ENCODE measurements around the gene PALD1. TPM values are rescaled to one million over a fixed set of nuclear protein-coding genes. Genes with fewer than 3 reads are reported as not detected.
A peak's percentile ranks its signal among the peaks of the same experiment; 100 is the strongest.

PALD1 gene
- polyA plus RNA-seq, 3 donors, result 0.04 to 0.11 TPM; not detected in 1

GRCh38 chr10:70590655-70591416 lies 112.3 kb downstream of the PALD1 start:
- Histone ChIP-seq H3K4me1 (ENCODE audit: control insufficient read depth in 1 of 2, insufficient read depth in 2 of 2, low read length in 2 of 2) (peaks cover 4 to 9% of the 10 kb centered on the region in 2 donors), H3K9ac (ENCODE audit: insufficient read depth, low read length, poor library complexity, severe bottlenecking) (no peak overlapping the region), H2AFZ (ENCODE audit: insufficient read depth, low read depth, low read length, poor library complexity, severe bottlenecking) (no peak overlapping the region), H3K27me3 (ENCODE audit: control insufficient read depth in 2 of 2, insufficient read depth in 2 of 2, low read length in 2 of 2) (no peaks in the 10 kb centered on the region), H3K27ac (ENCODE audit: low read depth in 1 of 2, low read length in 2 of 2) (no peak overlapping the region), H3K79me2 (ENCODE audit: insufficient read depth, low read length) (no peaks in the 10 kb centered on the region), H3K4me3 (replicated peaks in 1 of 3; ENCODE audit: low read depth in 2 of 3, low read length in 3 of 3) (no peak overlapping the region), H3K9me3 (replicated peaks in 1 of 2; ENCODE audit: control insufficient read depth in 1 of 2, insufficient read depth in 1 of 2, low read length in 2 of 2) (no peaks in the 10 kb centered on the region), H3K36me3 (replicated peaks in 1 of 2; ENCODE audit: control insufficient read depth in 1 of 2, insufficient read depth in 2 of 2, low read length in 2 of 2) (no peaks in the 10 kb centered on the region), H3K4me2 (replicated peaks; ENCODE audit: extremely low read depth, low read length, poor library complexity, severe bottlenecking) (no peak overlapping the region), H4K20me1 (ENCODE audit: insufficient read depth, low read length) (no peaks in the 10 kb centered on the region)
- peaks cover 0 to 2% (median 0%) of the 10 kb centered on the region in 7 donors for H3K9me3 Mint-ChIP-seq
- DNase-seq, result no peak
- 97% methylated on average over 3 of the region's 5 CpGs for WGBS (ENCODE audit: insufficient coverage)
- H3K27ac Mint-ChIP-seq, result peak overlapping the region in 1 of 7 donors; percentile 70
- H3K4me1 Mint-ChIP-seq, result peaks cover 12% of the 10 kb centered on the region
- no peaks in the 10 kb centered on the region for H3K36me3 Mint-ChIP-seq
- no peak for TF ChIP-seq CTCF (IDR thresholded peaks at IDR 0.05)
- no peak overlapping the region for H3K4me3 Mint-ChIP-seq
- H3K27me3 Mint-ChIP-seq (ENCODE audit: low read depth in 3 of 3), result peaks cover 3 to 13% (median 12%) of the 10 kb centered on the region in 3 donors
- intact Hi-C loops (cut with micrococcal nuclease), result no loop called here

GRCh38 chr10:70592186-70592735 lies 113.7 kb downstream of the PALD1 start:
- Histone ChIP-seq H2AFZ (ENCODE audit: insufficient read depth, low read depth, low read length, poor library complexity, severe bottlenecking) (no peak overlapping the region), H3K27ac (ENCODE audit: low read depth in 1 of 2, low read length in 2 of 2) (no peak overlapping the region), H3K79me2 (ENCODE audit: insufficient read depth, low read length) (no peaks in the 10 kb centered on the region), H3K9ac (ENCODE audit: insufficient read depth, low read length, poor library complexity, severe bottlenecking) (no peak overlapping the region), H3K4me2 (replicated peaks; ENCODE audit: extremely low read depth, low read length, poor library complexity, severe bottlenecking) (no peak overlapping the region), H3K4me3 (replicated peaks in 1 of 3; ENCODE audit: low read depth in 2 of 3, low read length in 3 of 3) (no peak overlapping the region), H3K4me1 (ENCODE audit: control insufficient read depth in 1 of 2, insufficient read depth in 2 of 2, low read length in 2 of 2) (peaks cover 4 to 9% of the 10 kb centered on the region in 2 donors), H3K36me3 (replicated peaks in 1 of 2; ENCODE audit: control insufficient read depth in 1 of 2, insufficient read depth in 2 of 2, low read length in 2 of 2) (no peaks in the 10 kb centered on the region), H3K9me3 (replicated peaks in 1 of 2; ENCODE audit: control insufficient read depth in 1 of 2, insufficient read depth in 1 of 2, low read length in 2 of 2) (no peaks in the 10 kb centered on the region), H4K20me1 (ENCODE audit: insufficient read depth, low read length) (no peaks in the 10 kb centered on the region), H3K27me3 (ENCODE audit: control insufficient read depth in 2 of 2, insufficient read depth in 2 of 2, low read length in 2 of 2) (no peaks in the 10 kb centered on the region)
- peaks cover 12% of the 10 kb centered on the region for H3K4me1 Mint-ChIP-seq
- no peak overlapping the region for H3K27ac Mint-ChIP-seq
- no peak for TF ChIP-seq CTCF (IDR thresholded peaks at IDR 0.05)
- no peak for DNase-seq
- H3K27me3 Mint-ChIP-seq (ENCODE audit: low read depth in 3 of 3), result peaks cover 3 to 13% (median 12%) of the 10 kb centered on the region in 3 donors
- intact Hi-C loops (cut with micrococcal nuclease), result no loop called here
- no peak overlapping the region for H3K4me3 Mint-ChIP-seq
- WGBS (ENCODE audit: insufficient coverage), result 100% methylated on average over 2 of the region's 2 CpGs
- H3K9me3 Mint-ChIP-seq, result peaks cover 0 to 2% (median 0%) of the 10 kb centered on the region in 7 donors
- H3K36me3 Mint-ChIP-seq, result no peaks in the 10 kb centered on the region
